DMS53 (cell line): ENCODE measurements around the gene NPIPB8.
"Not testable (repeated sequence)": the region's sequence is repeated elsewhere in the genome, so short reads cannot be mapped to it uniquely, and the experiment has no call there.

Experiments
- DNase-seq: peaks from one replicate; lab custom pipeline; 2025; lab: John Stamatoyannopoulos, UW

NPIPB8 gene

DNA sequence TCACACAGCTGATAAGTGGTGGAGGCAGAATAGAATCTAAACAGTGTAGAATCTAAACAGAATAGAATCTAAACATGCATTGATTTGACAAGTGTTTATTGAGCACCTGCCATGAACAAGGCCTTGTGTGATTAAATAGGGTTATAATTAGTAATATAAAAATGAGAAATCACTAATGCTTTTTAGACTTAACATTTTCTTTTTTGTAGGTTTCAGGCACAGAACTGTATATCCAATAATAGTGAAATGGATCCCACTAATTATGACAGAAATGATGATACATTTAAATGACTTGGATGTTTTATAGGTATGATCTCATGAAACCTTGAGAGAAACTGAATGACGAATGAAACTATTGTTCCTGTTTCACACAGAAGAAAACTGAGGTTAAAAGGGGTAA is at the start of gene NPIPB8:
Gene NPIPB8 (plus strand): TSS at position 301 of the 400 bp plus-strand sequence. CDS start 296 bp downstream, outside the sequence.
- DNase-seq: not testable (repeated sequence)

DNA sequence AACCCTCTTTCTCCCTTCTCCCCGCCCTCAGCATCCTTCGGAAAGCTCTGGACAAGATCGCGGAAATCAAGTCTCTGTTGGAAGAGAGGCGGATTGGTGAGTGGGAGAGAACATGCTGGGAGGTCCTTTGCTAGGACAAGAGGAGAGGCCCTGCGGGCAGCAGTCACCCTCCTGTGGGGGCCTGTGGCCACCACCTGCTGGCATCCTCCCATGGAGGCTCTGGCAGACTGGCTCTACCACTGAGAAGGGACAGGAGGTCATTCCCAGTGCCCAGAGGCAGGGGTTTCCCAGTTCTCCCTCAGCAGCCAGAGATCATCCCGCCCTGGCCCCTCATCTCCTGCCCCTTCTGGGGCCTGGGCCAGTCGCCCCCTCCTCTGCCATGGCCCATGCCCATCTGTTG is 48.8 kb upstream of the NPIPB8 start:
- DNase-seq: no peak

GRCh38 chr16:28589930-28590329 is 47.9 kb upstream of the NPIPB8 start:
- DNase-seq: no peak

GRCh38 chr16:28590384-28591340 is 47.2 kb upstream of the NPIPB8 start:
- DNase-seq: no peak

DNA sequence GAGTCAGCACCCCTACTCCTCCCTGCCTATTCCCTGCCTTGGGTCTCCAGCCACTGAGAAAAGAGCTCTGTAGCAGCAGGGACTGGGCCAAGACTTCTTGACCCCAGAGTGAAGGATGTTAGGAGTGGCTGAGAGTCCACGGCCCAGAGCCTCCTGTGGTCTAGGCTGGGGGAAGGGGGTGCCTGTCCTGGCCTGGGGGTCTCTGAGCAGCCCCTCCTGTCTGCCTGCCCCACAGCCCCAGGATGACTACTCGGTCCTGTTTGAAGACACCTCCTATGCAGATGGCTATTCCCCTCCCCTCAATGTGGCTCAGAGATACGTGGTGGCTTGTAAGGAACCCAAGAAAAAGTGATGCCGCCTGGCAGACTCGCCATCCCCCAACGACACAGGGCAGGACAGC is 46.5 kb upstream of the NPIPB8 start:
- DNase-seq: no peak

DNA sequence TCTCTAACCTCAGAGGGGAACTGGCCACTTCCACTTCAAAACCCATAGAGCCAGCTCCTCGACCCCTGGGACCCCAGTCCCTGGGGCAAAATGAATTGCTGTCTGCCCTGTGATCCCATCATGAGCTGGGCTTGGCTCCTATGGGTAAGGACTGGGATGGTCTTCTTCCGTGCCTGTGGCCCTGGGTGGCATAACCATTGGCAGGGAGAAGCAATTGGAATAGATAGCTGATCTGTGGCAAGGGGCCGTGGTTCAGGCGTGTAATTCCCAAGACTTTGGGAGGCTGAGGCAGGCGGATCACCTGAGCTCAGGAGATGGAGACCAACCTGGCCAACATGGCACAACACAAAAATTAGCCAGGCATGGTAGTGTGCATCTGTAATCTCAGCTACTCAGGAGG is 45.4 kb upstream of the NPIPB8 start:
- DNase-seq: no peak

GRCh38 chr16:28592979-28593553 is 44.8 kb upstream of the NPIPB8 start:
- DNase-seq: no peak

- not testable (repeated sequence) for DNase-seq
Observed at GRCh38 chr16:28595451-28595850, 42.4 kb upstream of the NPIPB8 start.

DNA sequence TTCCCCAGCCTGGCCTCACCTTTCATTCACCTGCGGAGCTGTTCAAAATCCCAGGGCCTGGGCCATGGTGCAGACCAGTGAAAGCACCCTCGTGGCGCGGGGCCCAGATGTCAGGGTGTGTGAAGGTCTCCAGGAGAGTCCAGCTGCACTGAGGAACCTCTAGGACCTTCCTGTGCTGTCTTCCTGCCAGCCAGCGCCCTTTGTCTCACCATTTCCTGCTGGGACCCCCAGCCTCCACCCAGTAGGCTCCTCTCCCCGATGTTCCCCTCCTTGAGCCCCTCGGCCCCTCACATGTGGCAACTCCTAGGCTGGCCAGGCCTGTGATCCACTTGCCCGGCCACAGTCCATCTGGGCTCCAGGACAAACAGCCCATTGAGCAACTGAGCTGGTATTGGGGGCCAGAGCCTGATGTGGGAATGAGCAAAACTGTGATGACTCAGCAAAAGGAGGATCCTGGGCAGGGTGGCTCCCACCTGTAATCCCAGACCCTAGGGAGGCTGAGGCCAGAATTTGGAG is 41.7 kb upstream of the NPIPB8 start:
- no peak for DNase-seq

GRCh38 chr16:28596840-28597691 is 40.8 kb upstream of the NPIPB8 start, which contains the start of gene SULT1A2:
SULT1A2 (minus strand) TSS chr16:28597050; CDS start chr16:28595930, 1,120 bp downstream.
- no peak for DNase-seq

GRCh38 chr16:28597692-28598261 is 40.1 kb upstream of the NPIPB8 start:
- peak; percentile 40 for DNase-seq

DNA sequence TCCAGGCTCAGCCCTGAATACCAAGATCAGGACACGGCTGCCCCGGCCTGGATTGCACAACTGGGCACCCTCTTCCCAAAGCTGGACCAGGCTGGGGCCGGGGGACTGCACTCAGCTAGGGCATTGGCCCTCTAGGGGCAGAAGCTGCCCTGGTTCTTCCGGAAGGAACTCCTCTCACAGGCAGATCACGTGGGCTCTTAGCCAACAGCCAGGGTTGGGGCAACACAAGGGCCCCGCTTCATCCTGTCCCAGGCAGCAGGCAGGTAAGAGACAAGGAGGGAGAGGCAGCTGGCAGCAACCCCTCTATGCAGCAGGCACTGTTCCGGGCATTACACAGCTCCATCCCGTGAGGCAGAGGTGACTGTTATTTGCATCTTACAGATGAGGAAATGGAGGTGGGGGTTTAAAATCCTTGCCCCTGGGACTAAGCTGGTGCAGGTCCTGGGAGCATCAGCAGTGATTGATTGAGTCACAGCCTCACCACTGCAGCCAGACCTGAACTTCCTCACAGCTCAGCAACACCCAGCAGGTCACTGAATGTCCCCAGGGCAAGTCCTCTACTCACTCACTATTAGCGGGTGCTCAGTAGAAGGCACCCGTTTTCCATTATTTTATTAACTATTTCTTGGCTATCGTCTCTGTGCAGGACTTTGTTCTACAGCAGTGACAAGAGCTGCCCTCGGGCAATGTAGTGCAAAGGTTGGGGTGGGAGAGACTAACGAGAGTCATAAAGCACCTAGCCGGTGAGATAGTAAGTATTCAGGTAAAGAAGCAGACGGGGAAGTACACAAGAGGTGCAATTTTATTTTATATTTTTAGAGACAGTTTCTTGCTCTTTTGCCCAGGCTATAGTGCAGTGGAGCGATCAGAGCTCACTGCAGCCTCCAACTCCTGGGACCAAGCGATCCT is 38.2 kb upstream of the NPIPB8 start:
- DNase-seq: not testable (repeated sequence)

DNA sequence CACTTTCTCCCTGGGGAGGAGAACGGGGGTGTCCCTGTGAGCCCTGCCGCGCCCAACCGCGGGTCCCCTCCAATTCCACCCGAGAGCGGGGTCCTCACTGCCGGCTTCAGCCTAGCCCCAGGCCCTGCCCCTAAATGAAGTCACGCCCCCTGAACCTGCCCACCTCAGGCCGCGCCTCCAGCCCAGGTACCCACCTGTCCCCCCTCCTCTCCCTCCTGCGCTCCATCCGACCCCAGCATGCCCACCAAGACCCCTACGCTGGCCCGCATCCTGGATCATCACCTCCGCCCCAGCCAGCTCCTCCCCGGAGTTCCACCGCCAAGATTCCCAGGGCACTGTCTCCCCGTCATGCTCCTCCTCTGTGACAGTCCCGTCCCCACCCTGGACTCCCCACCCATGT is 36.9 kb upstream of the NPIPB8 start:
- not testable (repeated sequence) for DNase-seq

GRCh38 chr16:28601589-28601988 is 36.3 kb upstream of the NPIPB8 start:
- DNase-seq: not testable (repeated sequence)

DNA sequence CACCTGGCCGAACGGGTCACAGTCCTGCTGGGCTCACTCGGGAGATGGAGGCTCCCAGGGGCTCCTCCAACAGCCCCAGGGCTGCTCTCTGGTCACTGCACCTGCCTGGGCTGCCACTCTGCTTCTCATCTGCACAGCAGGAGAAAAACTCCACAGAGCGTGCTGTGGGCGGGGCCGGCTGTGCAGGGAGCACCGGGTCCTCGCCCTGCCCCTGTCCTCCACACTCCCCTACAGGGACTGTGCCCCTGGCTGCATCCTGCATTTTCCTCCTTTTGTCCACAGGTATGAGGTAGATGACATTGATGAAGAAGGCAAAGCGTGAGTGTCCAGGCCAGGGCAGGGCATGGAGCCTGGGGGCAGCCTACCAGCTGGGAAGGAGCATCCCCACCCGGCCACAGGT is 35.8 kb upstream of the NPIPB8 start:
- DNase-seq: not testable (repeated sequence)

GRCh38 chr16:28602529-28602928 is 35.3 kb upstream of the NPIPB8 start:
- no peak for DNase-seq

GRCh38 chr16:28603381-28604185 is 34.3 kb upstream of the NPIPB8 start:
- no peak for DNase-seq

- no peak for DNase-seq
Observed at GRCh38 chr16:28604186-28604565, 33.7 kb upstream of the NPIPB8 start.

GRCh38 chr16:28606291-28607115 is 31.4 kb upstream of the NPIPB8 start:
- no peak for DNase-seq
